SK-N-SH (cell line): ENCODE measurements around the gene NFATC2IP. TPM values are rescaled to one million over a fixed set of nuclear protein-coding genes. Genes with fewer than 3 reads are reported as not detected.

Source experiments
- CTCF ChIA-PET: fragments of 300-600, 350-600 bp; formaldehyde crosslinking; extraction: SDS; loops from one replicate; lab custom pipeline; 2021; lab: Yijun Ruan, JAX
- POLR2A ChIA-PET: fragments of 350-600 bp; sonication (Branson Sonifier 250); formaldehyde crosslinking; extraction: SDS; loops from one replicate; lab custom pipeline; 2020; ENCODE audit warnings: antibody characterized with exemption, inconsistent platforms; lab: Yijun Ruan, JAX
- DNase-seq: peaks from one replicate; pipeline ENCODE4 v3.0.0; 2012
- H2AFZ ChIP-seq: fragments of 200-600 bp; sonication (generic); 2 replicates; pipeline ENCODE4 v1.8.1; 2016; ENCODE audit warnings: antibody characterized with exemption, mild to moderate bottlenecking, low read depth
- H3F3A ChIP-seq: fragments of 200-600 bp; sonication (generic); replicated peaks from 2 replicates; pipeline ENCODE3; 2016; ENCODE audit warnings: antibody characterized with exemption, mild to moderate bottlenecking; ENCODE audit not compliant: insufficient read depth
- H3K27ac ChIP-seq, 2 experiments: fragments of 200-500 bp in 1 of 2; fragments of 200-600 bp in 1 of 2; sonication (Bioruptor generic) in 1 of 2; sonication (generic), shearing (Covaris generic) in 1 of 2; 2 replicates each; pipeline versions ENCODE4 v1.5.1 to v1.6.1; 2014 to 2016; ENCODE audit warnings: low read depth in 2 of 2, inconsistent platforms in 1 of 2, low read length in 1 of 2, mild to moderate bottlenecking in 1 of 2, mixed read lengths in 1 of 2
- H3K27me3 ChIP-seq: fragments of 200-600 bp; sonication (generic), shearing (Covaris generic); 2 replicates; pipeline ENCODE4 v1.6.1; 2016; ENCODE audit warnings: mixed run types; ENCODE audit not compliant: insufficient read depth
- H3K36me3 ChIP-seq, 2 experiments: fragments of 200-500 bp in 1 of 2; fragments of 200-600 bp in 1 of 2; sonication (Bioruptor generic) in 1 of 2; sonication (generic) in 1 of 2; replicated peaks in 1 of 2; 2 replicates each; pipeline versions ENCODE3 to v1.5.1; 2014 to 2016; ENCODE audit warnings: low read length in 1 of 2, mild to moderate bottlenecking in 1 of 2; ENCODE audit not compliant: insufficient read depth in 2 of 2, control insufficient read depth in 1 of 2
- H3K4me1 ChIP-seq, 2 experiments: fragments of 200-500 bp in 1 of 2; fragments of 200-600 bp in 1 of 2; sonication (Bioruptor generic) in 1 of 2; sonication (generic), shearing (Covaris generic) in 1 of 2; 2 replicates each; pipeline versions ENCODE4 v1.5.1 to v1.6.1; 2014 to 2016; ENCODE audit warnings: low read depth in 1 of 2, low read length in 1 of 2, mixed run types in 1 of 2; ENCODE audit not compliant: insufficient read depth in 2 of 2, control insufficient read depth in 1 of 2
- H3K4me2 ChIP-seq: fragments of 200-600 bp; sonication (generic), shearing (Covaris generic); 2 replicates; pipeline ENCODE4 v1.6.1; 2017; ENCODE audit warnings: mixed run types
- H3K4me3 ChIP-seq, 2 experiments: fragments of 200-500 bp in 1 of 2; fragments of 200-600 bp in 1 of 2; sonication (Bioruptor generic) in 1 of 2; sonication (generic), shearing (Covaris generic) in 1 of 2; 2 replicates each; pipeline versions ENCODE4 v1.5.1 to v1.8.1; 2014 to 2016; ENCODE audit warnings: low read depth in 2 of 2, inconsistent platforms in 1 of 2, low read length in 1 of 2, mild to moderate bottlenecking in 1 of 2, mixed read lengths in 1 of 2, moderate library complexity in 1 of 2
- H3K79me2 ChIP-seq: fragments of 200-600 bp; sonication (generic); 2 replicates; pipeline ENCODE4 v1.8.1; 2017; ENCODE audit warnings: mild to moderate bottlenecking; ENCODE audit not compliant: insufficient read depth
- H3K9ac ChIP-seq: fragments of 200-600 bp; sonication (generic); 2 replicates; pipeline ENCODE4 v1.6.1; 2017; ENCODE audit warnings: mixed run types
- H3K9me2 ChIP-seq: fragments of 200-600 bp; sonication (generic); 2 replicates; pipeline ENCODE4 v1.6.1; 2017; ENCODE audit warnings: mixed run types
- H3K9me3 ChIP-seq: fragments of 200-600 bp; sonication (generic); 2 replicates; pipeline ENCODE4 v1.6.1; 2017; ENCODE audit warnings: mixed run types, mild to moderate bottlenecking, moderate library complexity
- H4K20me1 ChIP-seq: fragments of 200-600 bp; sonication (generic); 2 replicates; pipeline ENCODE4 v1.6.1; 2017; ENCODE audit warnings: mild to moderate bottlenecking, mixed run types; ENCODE audit not compliant: insufficient read depth
- ELF1 ChIP-seq: IDR thresholded peaks from 2 replicates; pipeline ENCODE4 v1.4.0; 2012
- EP300 ChIP-seq, 2 experiments: IDR thresholded peaks; 2 replicates each; pipeline versions ENCODE4 v1.4.0 to v1.6.1; 2012; ENCODE audit warnings: borderline replicate concordance in 1 of 2, low read depth in 1 of 2, low read length in 1 of 2
- EZH2phosphoT487 ChIP-seq: fragments of 200-600 bp; sonication (generic); IDR thresholded peaks from 2 replicates; pipeline ENCODE4 v1.6.1; 2017; ENCODE audit warnings: low read depth, mixed run types, mild to moderate bottlenecking, antibody characterized with exemption, moderate library complexity, borderline replicate concordance
- FOSL2 ChIP-seq: IDR thresholded peaks from 2 replicates; pipeline ENCODE4 v1.4.0; 2012; ENCODE audit warnings: low read depth, mild to moderate bottlenecking, moderate library complexity, borderline replicate concordance
- FOXJ3 ChIP-seq: sonication (generic); formaldehyde crosslinking; IDR thresholded peaks from 2 replicates; pipeline ENCODE4 v1.5.1; 2020; ENCODE audit warnings: mild to moderate bottlenecking, missing genetic modification reagents
- JUND ChIP-seq: IDR thresholded peaks from 2 replicates; pipeline ENCODE4 v1.4.0; 2012
- MXI1 ChIP-seq: IDR thresholded peaks from 2 replicates; pipeline ENCODE4 v1.6.1; 2012; ENCODE audit warnings: mild to moderate bottlenecking, low read depth, low read length, improper control_type of control experiment
- NFIC ChIP-seq: IDR thresholded peaks from 2 replicates; pipeline ENCODE4 v1.4.0; 2012; ENCODE audit warnings: borderline replicate concordance
- POLR2AphosphoS5 ChIP-seq: IDR thresholded peaks from 2 replicates; pipeline ENCODE4 v1.6.1; 2012; ENCODE audit warnings: low read depth, low read length
- RCOR1 ChIP-seq: fragments of 150-350 bp; IDR thresholded peaks from 2 replicates; pipeline ENCODE4 v1.6.1; 2017; ENCODE audit warnings: antibody characterized with exemption, low read length
- RFX5 ChIP-seq: IDR thresholded peaks from 2 replicates; pipeline ENCODE4 v1.6.1; 2012; ENCODE audit warnings: mild to moderate bottlenecking, improper control_type of control experiment, low read length
- RXRA ChIP-seq: IDR thresholded peaks from 2 replicates; pipeline ENCODE4 v1.4.0; 2012; ENCODE audit warnings: low read depth, mild to moderate bottlenecking, borderline replicate concordance
- TAF1 ChIP-seq: IDR thresholded peaks from 2 replicates; pipeline ENCODE4 v1.6.1; 2012; ENCODE audit warnings: low read depth, mild to moderate bottlenecking, low read length, moderate library complexity, borderline replicate concordance
- TEAD4 ChIP-seq: IDR thresholded peaks from 2 replicates; pipeline ENCODE4 v1.4.0; 2012; ENCODE audit warnings: mild to moderate bottlenecking, borderline replicate concordance; ENCODE audit not compliant: insufficient read depth
- YY1 ChIP-seq: IDR thresholded peaks from 2 replicates; pipeline ENCODE4 v1.4.0; 2012; ENCODE audit warnings: low read depth, mild to moderate bottlenecking
- WGBS: methylation state at CpG from one replicate; pipeline ENCODE4 v1.1.6; 2017; ENCODE audit warnings: low lambda C conversion rate; 5-methylcytosine and 5-hydroxymethylcytosine counted together
- polyA plus RNA-seq, 3 experiments: library from polyadenylated mRNA; depleted of rRNA; stranded (reverse); fragments of >200 nt; gene quantifications; 2 replicates each; pipeline ENCODE4 v1.2.3, GENCODE V29; 2012
- TF ChIP-seq, protein P1 (sequence below): fragments of 150-350 bp; IDR thresholded peaks from 2 replicates; pipeline ENCODE4 v1.6.1; 2016; ENCODE audit warnings: mild to moderate bottlenecking, low read depth, low read length
- TF ChIP-seq, protein P2 (sequence below): IDR thresholded peaks from 2 replicates; pipeline ENCODE4 v1.4.0; 2012; ENCODE audit warnings: low read depth, borderline replicate concordance
- TF ChIP-seq, protein P3 (sequence below): fragments of 150-350 bp; IDR thresholded peaks from 2 replicates; pipeline ENCODE4 v1.6.1; 2017; ENCODE audit warnings: antibody characterized with exemption, low read length, low read depth, borderline replicate concordance

The NFATC2IP gene
- polyA plus RNA-seq, 1 of the 3 experiments (the other 2 are of a cell fraction): 41.9 TPM

DNA sequence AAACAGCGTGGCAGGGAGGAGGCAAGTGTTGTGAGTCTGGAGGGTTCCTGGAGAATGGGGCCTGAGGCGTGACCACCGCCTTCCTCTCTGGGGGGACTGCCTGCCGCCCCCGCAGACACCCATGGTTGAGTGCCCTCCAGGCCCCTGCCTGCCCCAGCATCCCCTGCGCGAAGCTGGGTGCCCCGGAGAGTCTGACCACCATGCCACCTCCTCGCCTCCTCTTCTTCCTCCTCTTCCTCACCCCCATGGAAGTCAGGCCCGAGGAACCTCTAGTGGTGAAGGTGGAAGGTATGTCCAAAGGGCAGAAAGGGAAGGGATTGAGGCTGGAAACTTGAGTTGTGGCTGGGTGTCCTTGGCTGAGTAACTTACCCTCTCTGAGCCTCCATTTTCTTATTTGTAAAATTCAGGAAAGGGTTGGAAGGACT is 18.9 kb upstream of the NFATC2IP start, which contains the start of gene CD19:
CD19 (plus strand) TSS at position 171 of the 425 bp plus-strand sequence; CDS start at position 201, 30 bp downstream.
- H3K27ac ChIP-seq: no peak within 1 kb of the TSS
- H3K27me3 ChIP-seq: no peaks in the 10 kb centered on the region
- POLR2A ChIA-PET: no interaction called here
- H4K20me1 ChIP-seq: no peaks in the 10 kb centered on the region
- H3K9me3 ChIP-seq: no peaks in the 10 kb centered on the region
- no peak within 1 kb of the TSS for H3K9ac ChIP-seq
- H3K79me2 ChIP-seq: no peaks in the 10 kb centered on the region
- no peaks in the 10 kb centered on the region for H3K4me1 ChIP-seq
- H3F3A ChIP-seq: no peaks in the 10 kb centered on the region
- no peaks in the 10 kb centered on the region for H3K36me3 ChIP-seq
- CTCF ChIA-PET: interaction anchor here (2.2 kb wide), 1 partner anchor 13 kb away, joined by 14 read pairs; no protein-coding TSS in a partner anchor
- DNase-seq: no peak
- H3K4me2 ChIP-seq: no peak within 1 kb of the TSS
- no peak within 1 kb of the TSS for H2AFZ ChIP-seq
- 85% methylated on average over 10 of the region's 10 CpGs for WGBS
- TF ChIP-seq, protein P1, sequence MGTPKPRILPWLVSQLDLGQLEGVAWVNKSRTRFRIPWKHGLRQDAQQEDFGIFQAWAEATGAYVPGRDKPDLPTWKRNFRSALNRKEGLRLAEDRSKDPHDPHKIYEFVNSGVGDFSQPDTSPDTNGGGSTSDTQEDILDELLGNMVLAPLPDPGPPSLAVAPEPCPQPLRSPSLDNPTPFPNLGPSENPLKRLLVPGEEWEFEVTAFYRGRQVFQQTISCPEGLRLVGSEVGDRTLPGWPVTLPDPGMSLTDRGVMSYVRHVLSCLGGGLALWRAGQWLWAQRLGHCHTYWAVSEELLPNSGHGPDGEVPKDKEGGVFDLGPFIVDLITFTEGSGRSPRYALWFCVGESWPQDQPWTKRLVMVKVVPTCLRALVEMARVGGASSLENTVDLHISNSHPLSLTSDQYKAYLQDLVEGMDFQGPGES: no peak
- no peak for TF ChIP-seq FOXJ3 (CRISPR knock-in tag)
- TF ChIP-seq FOSL2: no peak
- TF ChIP-seq EZH2phosphoT487: no peak
- no peak for TF ChIP-seq POLR2AphosphoS5
- no peak for TF ChIP-seq TEAD4
- TF ChIP-seq ELF1: no peak
- no peak for TF ChIP-seq NFIC
- no peak within 1 kb of the TSS for H3K4me3 ChIP-seq
- H3K9me2 ChIP-seq: no peaks in the 10 kb centered on the region

DNA sequence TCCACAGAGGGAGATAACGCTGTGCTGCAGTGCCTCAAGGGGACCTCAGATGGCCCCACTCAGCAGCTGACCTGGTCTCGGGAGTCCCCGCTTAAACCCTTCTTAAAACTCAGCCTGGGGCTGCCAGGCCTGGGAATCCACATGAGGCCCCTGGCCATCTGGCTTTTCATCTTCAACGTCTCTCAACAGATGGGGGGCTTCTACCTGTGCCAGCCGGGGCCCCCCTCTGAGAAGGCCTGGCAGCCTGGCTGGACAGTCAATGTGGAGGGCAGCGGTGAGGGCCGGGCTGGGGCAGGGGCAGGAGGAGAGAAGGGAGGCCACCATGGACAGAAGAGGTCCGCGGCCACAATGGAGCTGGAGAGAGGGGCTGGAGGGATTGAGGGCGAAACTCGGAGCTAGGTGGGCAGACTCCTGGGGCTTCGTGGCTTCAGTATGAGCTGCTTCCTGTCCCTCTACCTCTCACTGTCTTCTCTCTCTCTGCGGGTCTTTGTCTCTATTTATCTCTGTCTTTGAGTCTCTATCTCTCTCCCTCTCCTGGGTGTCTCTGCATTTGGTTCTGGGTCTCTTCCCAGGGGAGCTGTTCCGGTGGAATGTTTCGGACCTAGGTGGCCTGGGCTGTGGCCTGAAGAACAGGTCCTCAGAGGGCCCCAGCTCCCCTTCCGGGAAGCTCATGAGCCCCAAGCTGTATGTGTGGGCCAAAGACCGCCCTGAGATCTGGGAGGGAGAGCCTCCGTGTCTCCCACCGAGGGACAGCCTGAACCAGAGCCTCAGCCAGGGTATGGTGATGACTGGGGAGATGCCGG is 18.2 kb upstream of the NFATC2IP start:
- no peaks in the 10 kb centered on the region for H3K9me2 ChIP-seq
- CTCF ChIA-PET: interaction anchor here (1.1 to 2.2 kb wide), 2 partner anchors 12 to 59 kb away, joined by 3 to 14 read pairs; no protein-coding TSS in a partner anchor
- POLR2A ChIA-PET: no interaction called here
- no peaks in the 10 kb centered on the region for H3K27me3 ChIP-seq
- H3K79me2 ChIP-seq: no peaks in the 10 kb centered on the region
- H3K27ac ChIP-seq: no peak overlapping the region
- DNase-seq: no peak
- H4K20me1 ChIP-seq: no peaks in the 10 kb centered on the region
- H3K4me2 ChIP-seq: no peak overlapping the region
- WGBS: 80% methylated on average over 19 of the region's 20 CpGs
- H3K4me3 ChIP-seq: no peak overlapping the region
- no peaks in the 10 kb centered on the region for H3K36me3 ChIP-seq
- H3K9me3 ChIP-seq: no peaks in the 10 kb centered on the region
- no peak overlapping the region for H3K9ac ChIP-seq
- no peaks in the 10 kb centered on the region for H3K4me1 ChIP-seq
- H2AFZ ChIP-seq: no peak overlapping the region
- H3F3A ChIP-seq: no peaks in the 10 kb centered on the region
- no peak for TF ChIP-seq RCOR1
- TF ChIP-seq, protein P2, sequence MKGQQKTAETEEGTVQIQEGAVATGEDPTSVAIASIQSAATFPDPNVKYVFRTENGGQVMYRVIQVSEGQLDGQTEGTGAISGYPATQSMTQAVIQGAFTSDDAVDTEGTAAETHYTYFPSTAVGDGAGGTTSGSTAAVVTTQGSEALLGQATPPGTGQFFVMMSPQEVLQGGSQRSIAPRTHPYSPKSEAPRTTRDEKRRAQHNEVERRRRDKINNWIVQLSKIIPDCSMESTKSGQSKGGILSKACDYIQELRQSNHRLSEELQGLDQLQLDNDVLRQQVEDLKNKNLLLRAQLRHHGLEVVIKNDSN: no peak
- no peak for TF ChIP-seq EZH2phosphoT487
- TF ChIP-seq RFX5: no peak
- TF ChIP-seq TAF1: no peak
- no peak for TF ChIP-seq RXRA
- TF ChIP-seq, protein P3, sequence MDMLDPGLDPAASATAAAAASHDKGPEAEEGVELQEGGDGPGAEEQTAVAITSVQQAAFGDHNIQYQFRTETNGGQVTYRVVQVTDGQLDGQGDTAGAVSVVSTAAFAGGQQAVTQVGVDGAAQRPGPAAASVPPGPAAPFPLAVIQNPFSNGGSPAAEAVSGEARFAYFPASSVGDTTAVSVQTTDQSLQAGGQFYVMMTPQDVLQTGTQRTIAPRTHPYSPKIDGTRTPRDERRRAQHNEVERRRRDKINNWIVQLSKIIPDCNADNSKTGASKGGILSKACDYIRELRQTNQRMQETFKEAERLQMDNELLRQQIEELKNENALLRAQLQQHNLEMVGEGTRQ: no peak
- TF ChIP-seq MXI1: no peak
- no peak for TF ChIP-seq ELF1
- TF ChIP-seq NFIC: no peak
- no peak for TF ChIP-seq EP300 (IDR thresholded peaks at IDR 0.05; ENCODE audit: borderline replicate concordance in 1 of 2, low read depth in 1 of 2, low read length in 1 of 2)
- no peak for TF ChIP-seq YY1
- TF ChIP-seq JUND: no peak
- TF ChIP-seq, all 33 proteins: peak for 0
